IMR-90 (cell line): Measurements from ENCODE around the gene RET. TPM values are rescaled to one million over a fixed set of nuclear protein-coding genes. Genes with fewer than 3 reads are reported as not detected.

Experiments
- polyA plus RNA-seq, 3 experiments: library from polyadenylated mRNA; depleted of rRNA; stranded (reverse); fragments of >200 nt; gene quantifications; 2 replicates each; pipeline ENCODE4 v1.2.3, GENCODE V29; 2012; ENCODE audit warnings: low replicate concordance in 1 of 3
- total RNA-seq: library from RNA; depleted of rRNA; stranded (reverse); fragments of >200 nt; gene quantifications from 2 replicates; pipeline ENCODE4 v1.2.3, GENCODE V29; 2012; rRNA removed

Gene RET
- total and polyA plus RNA-seq, 2 of the 4 experiments (the other 2 are of a cell fraction), result 0.10 to 0.18 TPM

Other genes starting within 250 kb of the RET start
- 6.5 and 11.4 TPM in 2 replicates for gene CSGALNACT2, start 61.4 kb downstream of the RET start, total RNA-seq
- 11.7 and 13.1 TPM in 2 replicates for gene CSGALNACT2, start 61.4 kb downstream of the RET start, polyA plus RNA-seq (2012; rRNA removed)
- gene RASGEF1A, start 190.0 kb downstream of the RET start, total RNA-seq, result 0.18 and 0.28 TPM in 2 replicates
- 0.15 and 0.55 TPM in 2 replicates for gene RASGEF1A, start 190.0 kb downstream of the RET start, polyA plus RNA-seq (2012; rRNA removed)